Right atrium auricular region (tissue), 2 donors: ENCODE measurements around the gene CREBRF. TPM values are rescaled to one million over a fixed set of nuclear protein-coding genes. Genes with fewer than 3 reads are reported as not detected.

ENCODE experiments used
- DNase-seq: peaks from one replicate; pipeline ENCODE4 v3.0.0-alpha.2; 2019; ENCODE audit warnings: low spot score
- H3K27ac ChIP-seq, 2 donors: fragments of 200-600 bp; sonication (generic); 1 replicate in 1 of 2; 2 replicates in 1 of 2; pipeline ENCODE4 v1.5.1; 2016 to 2019
- H3K27me3 ChIP-seq, 2 donors: fragments of 200-600 bp; sonication (generic); one replicate each; pipeline versions ENCODE4 v1.5.1 to v1.6.0; 2017 to 2019
- H3K36me3 ChIP-seq: fragments of 200-600 bp; sonication (generic); one replicate; pipeline ENCODE4 v1.5.1; 2016
- H3K4me1 ChIP-seq, 2 donors: fragments of 200-600 bp; sonication (generic); one replicate each; pipeline versions ENCODE4 v1.5.1 to v1.6.0; 2017 to 2019
- H3K4me3 ChIP-seq, 2 donors: fragments of 200-600 bp; sonication (generic); 1 replicate in 1 of 2; 2 replicates in 1 of 2; pipeline ENCODE4 v1.5.1; 2017 to 2019; ENCODE audit warnings: mild to moderate bottlenecking in 1 of 2, moderate library complexity in 1 of 2
- H3K9me3 ChIP-seq, 2 donors: fragments of 200-600 bp; sonication (generic); one replicate each; pipeline ENCODE4 v1.5.1; 2019
- total RNA-seq, 2 donors: library from RNA; depleted of rRNA; stranded (reverse); fragments of >200 nt; gene quantifications; one replicate each; pipeline ENCODE4 v1.1.0, GENCODE V29; 2016
- TF ChIP-seq, protein P1 (sequence below), 2 donors: fragments of 200-600 bp; sonication (generic); IDR thresholded peaks; one replicate each; pipeline ENCODE4 v1.5.1; 2019; ENCODE audit warnings: antibody characterized with exemption in 2 of 2

CREBRF gene
- total RNA-seq, 2 donors from 2014 or later: 20.9 to 22.5 TPM

GRCh38 chr5:173032730-173033129 is 23.4 kb upstream of the CREBRF start:
- no peak for DNase-seq
- Histone ChIP-seq H3K36me3 (peaks cover 17% of the 10 kb centered on the region), H3K9me3 (no peaks in the 10 kb centered on the region), H3K4me1 (peaks cover 0 to 43% of the 10 kb centered on the region in 2 donors), H3K27ac (no peak overlapping the region), H3K4me3 (no peak overlapping the region), H3K27me3 (no peaks in the 10 kb centered on the region)
- TF ChIP-seq, protein P1, sequence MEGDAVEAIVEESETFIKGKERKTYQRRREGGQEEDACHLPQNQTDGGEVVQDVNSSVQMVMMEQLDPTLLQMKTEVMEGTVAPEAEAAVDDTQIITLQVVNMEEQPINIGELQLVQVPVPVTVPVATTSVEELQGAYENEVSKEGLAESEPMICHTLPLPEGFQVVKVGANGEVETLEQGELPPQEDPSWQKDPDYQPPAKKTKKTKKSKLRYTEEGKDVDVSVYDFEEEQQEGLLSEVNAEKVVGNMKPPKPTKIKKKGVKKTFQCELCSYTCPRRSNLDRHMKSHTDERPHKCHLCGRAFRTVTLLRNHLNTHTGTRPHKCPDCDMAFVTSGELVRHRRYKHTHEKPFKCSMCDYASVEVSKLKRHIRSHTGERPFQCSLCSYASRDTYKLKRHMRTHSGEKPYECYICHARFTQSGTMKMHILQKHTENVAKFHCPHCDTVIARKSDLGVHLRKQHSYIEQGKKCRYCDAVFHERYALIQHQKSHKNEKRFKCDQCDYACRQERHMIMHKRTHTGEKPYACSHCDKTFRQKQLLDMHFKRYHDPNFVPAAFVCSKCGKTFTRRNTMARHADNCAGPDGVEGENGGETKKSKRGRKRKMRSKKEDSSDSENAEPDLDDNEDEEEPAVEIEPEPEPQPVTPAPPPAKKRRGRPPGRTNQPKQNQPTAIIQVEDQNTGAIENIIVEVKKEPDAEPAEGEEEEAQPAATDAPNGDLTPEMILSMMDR (IDR thresholded peaks at IDR 0.05): no peak

GRCh38 chr5:173033923-173034322 is 22.2 kb upstream of the CREBRF start:
- no peak for DNase-seq
- H3K27me3 ChIP-seq: no peaks in the 10 kb centered on the region
- TF ChIP-seq, protein P1 (IDR thresholded peaks at IDR 0.05): no peak
- no peaks in the 10 kb centered on the region for H3K9me3 ChIP-seq
- H3K27ac ChIP-seq: no peak overlapping the region
- H3K4me3 ChIP-seq: no peak overlapping the region
- peaks cover 17% of the 10 kb centered on the region for H3K36me3 ChIP-seq
- peaks cover 0 to 31% of the 10 kb centered on the region in 2 donors for H3K4me1 ChIP-seq

- Histone ChIP-seq H3K4me1 (peaks cover 0 to 13% of the 10 kb centered on the region in 2 donors), H3K36me3 (peaks cover 17% of the 10 kb centered on the region), H3K4me3 (peak overlapping the region in 1 of 2 donors; percentile 15), H3K27ac (peak overlapping the region; percentile 33 to 74), H3K27me3 (no peaks in the 10 kb centered on the region), H3K9me3 (no peaks in the 10 kb centered on the region)
- DNase-seq: no peak
- TF ChIP-seq, protein P1 (IDR thresholded peaks at IDR 0.05): no peak
These were observed 20.0 kb upstream of the CREBRF start for GRCh38 chr5:173035904-173036707.

GRCh38 chr5:173039188-173039587 is 17.0 kb upstream of the CREBRF start:
- TF ChIP-seq, protein P1 (IDR thresholded peaks at IDR 0.05): no peak
- no peak for DNase-seq

DNA sequence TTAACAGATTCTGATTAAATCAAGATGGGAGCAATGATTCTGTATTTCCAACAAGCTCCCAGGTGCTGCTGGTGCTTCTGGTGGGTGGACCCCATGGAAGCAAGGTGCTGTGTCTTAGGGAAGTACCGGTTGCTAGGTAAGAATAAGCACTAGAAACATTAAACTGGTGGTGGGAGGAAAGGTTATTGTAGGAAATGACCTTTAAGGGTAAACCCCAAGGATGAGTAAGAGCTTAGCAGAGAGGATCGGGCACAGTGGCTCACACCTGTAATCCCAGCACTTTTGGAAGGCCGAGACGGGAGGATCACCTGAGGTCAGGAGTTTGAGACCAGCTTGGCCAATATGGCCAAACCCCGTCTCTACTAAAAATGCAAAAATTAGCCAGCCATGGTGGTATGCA is 16.2 kb upstream of the CREBRF start:
- H3K27me3 ChIP-seq: no peaks in the 10 kb centered on the region
- peaks cover 0 to 11% of the 10 kb centered on the region in 2 donors for H3K4me1 ChIP-seq
- peaks cover 11% of the 10 kb centered on the region for H3K36me3 ChIP-seq
- no peak overlapping the region for H3K4me3 ChIP-seq
- H3K27ac ChIP-seq: no peak overlapping the region
- H3K9me3 ChIP-seq: no peaks in the 10 kb centered on the region
- TF ChIP-seq, protein P1 (IDR thresholded peaks at IDR 0.05): no peak
- DNase-seq: no peak

More at GRCh38 chr5:173039188-173039587, 17.0 kb upstream of the CREBRF start:
- peaks cover 0 to 13% of the 10 kb centered on the region in 2 donors for H3K4me1 ChIP-seq
- H3K36me3 ChIP-seq: peaks cover 17% of the 10 kb centered on the region
- no peaks in the 10 kb centered on the region for H3K9me3 ChIP-seq
- H3K27ac ChIP-seq: no peak overlapping the region
- no peaks in the 10 kb centered on the region for H3K27me3 ChIP-seq
- no peak overlapping the region for H3K4me3 ChIP-seq
